ENCODE measurements around the gene ACCS.

The ACCS gene

GRCh38 chr11:44043157-44043556 is 22.9 kb upstream of the ACCS start:
- TF ChIP-seq, protein P1, sequence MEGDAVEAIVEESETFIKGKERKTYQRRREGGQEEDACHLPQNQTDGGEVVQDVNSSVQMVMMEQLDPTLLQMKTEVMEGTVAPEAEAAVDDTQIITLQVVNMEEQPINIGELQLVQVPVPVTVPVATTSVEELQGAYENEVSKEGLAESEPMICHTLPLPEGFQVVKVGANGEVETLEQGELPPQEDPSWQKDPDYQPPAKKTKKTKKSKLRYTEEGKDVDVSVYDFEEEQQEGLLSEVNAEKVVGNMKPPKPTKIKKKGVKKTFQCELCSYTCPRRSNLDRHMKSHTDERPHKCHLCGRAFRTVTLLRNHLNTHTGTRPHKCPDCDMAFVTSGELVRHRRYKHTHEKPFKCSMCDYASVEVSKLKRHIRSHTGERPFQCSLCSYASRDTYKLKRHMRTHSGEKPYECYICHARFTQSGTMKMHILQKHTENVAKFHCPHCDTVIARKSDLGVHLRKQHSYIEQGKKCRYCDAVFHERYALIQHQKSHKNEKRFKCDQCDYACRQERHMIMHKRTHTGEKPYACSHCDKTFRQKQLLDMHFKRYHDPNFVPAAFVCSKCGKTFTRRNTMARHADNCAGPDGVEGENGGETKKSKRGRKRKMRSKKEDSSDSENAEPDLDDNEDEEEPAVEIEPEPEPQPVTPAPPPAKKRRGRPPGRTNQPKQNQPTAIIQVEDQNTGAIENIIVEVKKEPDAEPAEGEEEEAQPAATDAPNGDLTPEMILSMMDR (conservative IDR thresholded peaks at IDR 0.05; ENCODE audit: low read length): no peak
- no peak for DNase-seq (ENCODE audit: low read depth)
- H3K4me3 ChIP-seq (ENCODE audit: low read length): no peak overlapping the region

- no peak for DNase-seq (ENCODE audit: low read depth)
- no peak overlapping the region for H3K4me3 ChIP-seq (ENCODE audit: low read length)
- TF ChIP-seq, protein P1 (conservative IDR thresholded peaks at IDR 0.05; ENCODE audit: low read length): no peak
Observed at GRCh38 chr11:44046182-44046581, 19.9 kb upstream of the ACCS start.

DNA sequence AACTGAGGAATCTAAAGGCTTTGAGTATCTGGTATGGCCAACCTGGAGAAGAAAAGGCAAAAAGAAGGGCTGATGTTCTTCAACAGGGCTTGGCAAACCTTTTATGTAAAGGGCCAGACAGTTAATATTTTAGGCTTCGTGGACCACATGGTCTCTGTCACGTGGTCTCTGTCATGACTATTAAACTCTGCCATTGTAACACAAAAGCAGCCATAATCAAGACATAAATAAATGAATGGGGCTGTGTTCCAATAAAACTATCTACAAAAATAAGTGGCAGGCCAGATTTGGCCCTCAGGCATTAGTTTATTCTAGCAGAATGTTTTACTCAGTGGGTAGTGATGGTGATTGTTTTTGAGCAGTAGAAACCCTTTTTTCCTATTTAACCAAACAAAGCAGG is 18.8 kb upstream of the ACCS start:
- no peak overlapping the region for H3K4me3 ChIP-seq (ENCODE audit: low read length)
- TF ChIP-seq, protein P1 (conservative IDR thresholded peaks at IDR 0.05; ENCODE audit: low read length): no peak
- DNase-seq (ENCODE audit: low read depth): no peak

GRCh38 chr11:44047931-44048431 is 18.1 kb upstream of the ACCS start, which contains the start of gene ACCSL:
TSS of gene ACCSL (plus strand) at chr11:44047981. CDS start at chr11:44048037, 56 bp downstream.
- TF ChIP-seq, protein P1 (conservative IDR thresholded peaks at IDR 0.05; ENCODE audit: low read length): no peak
- no peak for DNase-seq (ENCODE audit: low read depth)
- H3K4me3 ChIP-seq (ENCODE audit: low read length): no peak within 1 kb of the TSS

- DNase-seq (ENCODE audit: low read depth): no peak
- no peak overlapping the region for H3K4me3 ChIP-seq (ENCODE audit: low read length)
- TF ChIP-seq, protein P1 (conservative IDR thresholded peaks at IDR 0.05; ENCODE audit: low read length): no peak
Observed at GRCh38 chr11:44049832-44050231, 16.2 kb upstream of the ACCS start.

- H3K4me3 ChIP-seq (ENCODE audit: low read length): no peak overlapping the region
- TF ChIP-seq, protein P1 (conservative IDR thresholded peaks at IDR 0.05; ENCODE audit: low read length): no peak
- no peak for DNase-seq (ENCODE audit: low read depth)
Observed at GRCh38 chr11:44051171-44051570, 14.9 kb upstream of the ACCS start.

- TF ChIP-seq, protein P1 (conservative IDR thresholded peaks at IDR 0.05; ENCODE audit: low read length): no peak
- DNase-seq (ENCODE audit: low read depth): no peak
- no peak overlapping the region for H3K4me3 ChIP-seq (ENCODE audit: low read length)
Observed at GRCh38 chr11:44057340-44057739, 8.7 kb upstream of the ACCS start.
